Measurements from ENCODE around the gene PGGT1B. TPM values are rescaled to one million over a fixed set of nuclear protein-coding genes. Genes with fewer than 3 reads are reported as not detected.

Gene PGGT1B
- polyA plus RNA-seq, 3 donors: 3.2 to 32.6 (median 11.6) TPM

GRCh38 chr5:115241881-115242642 lies 20.6 kb downstream of the PGGT1B start:
- no peaks in the 10 kb centered on the region for H3K9me3 ChIP-seq (replicated peaks in 1 of 2; ENCODE audit: control insufficient read depth in 1 of 2, insufficient read depth in 1 of 2, low read length in 2 of 2)
- peaks cover 49 to 52% of the 10 kb centered on the region in 2 donors for H3K36me3 Mint-ChIP-seq
- H3K27ac ChIP-seq (ENCODE audit: low read depth in 1 of 2, low read length in 2 of 2): no peak overlapping the region
- no peak for DNase-seq
- no CpG with 5 or more reads among the region's 4 CpGs for WGBS (ENCODE audit: insufficient coverage)
- H3K27me3 ChIP-seq (ENCODE audit: control insufficient read depth in 2 of 2, insufficient read depth in 2 of 2, low read length in 2 of 2): no peaks in the 10 kb centered on the region
- no peaks in the 10 kb centered on the region for H3K4me1 ChIP-seq (ENCODE audit: control insufficient read depth in 1 of 2, insufficient read depth in 2 of 2, low read length in 2 of 2)
- peaks cover 4% of the 10 kb centered on the region for H3K4me1 Mint-ChIP-seq
- intact Hi-C loops (cut with micrococcal nuclease): no loop called here
- peaks cover 48% of the 10 kb centered on the region for H3K79me2 ChIP-seq (ENCODE audit: insufficient read depth, low read length)
- TF ChIP-seq CTCF (IDR thresholded peaks at IDR 0.05): no peak
- H4K20me1 ChIP-seq (ENCODE audit: insufficient read depth, low read length): peaks cover 85% of the 10 kb centered on the region
- H3K4me2 ChIP-seq (replicated peaks; ENCODE audit: extremely low read depth, low read length, poor library complexity, severe bottlenecking): no peak overlapping the region
- no peaks in the 10 kb centered on the region for H3K9me3 Mint-ChIP-seq
- no peak overlapping the region for H2AFZ ChIP-seq (ENCODE audit: insufficient read depth, low read depth, low read length, poor library complexity, severe bottlenecking)
- H3K4me3 ChIP-seq (replicated peaks in 1 of 3; ENCODE audit: low read depth in 2 of 3, low read length in 3 of 3): no peak overlapping the region
- H3K9ac ChIP-seq (ENCODE audit: insufficient read depth, low read length, poor library complexity, severe bottlenecking): no peak overlapping the region
- no peaks in the 10 kb centered on the region for H3K27me3 Mint-ChIP-seq (ENCODE audit: low read depth in 3 of 3)
- no peak overlapping the region for H3K4me3 Mint-ChIP-seq
- H3K27ac Mint-ChIP-seq: peak overlapping the region in 3 of 7 donors; percentile 26 to 54 (median 41)
- peaks cover 51 to 56% of the 10 kb centered on the region in 2 donors for H3K36me3 ChIP-seq (replicated peaks in 1 of 2; ENCODE audit: control insufficient read depth in 1 of 2, insufficient read depth in 2 of 2, low read length in 2 of 2)

GRCh38 chr5:115237066-115237465 lies 25.6 kb downstream of the PGGT1B start:
- Mint-ChIP-seq H3K27ac (no peak overlapping the region), H3K4me1 (no peaks in the 10 kb centered on the region), H3K9me3 (no peaks in the 10 kb centered on the region), H3K4me3 (no peak overlapping the region), H3K27me3 (ENCODE audit: low read depth in 3 of 3) (no peaks in the 10 kb centered on the region), H3K36me3 (peaks cover 68 to 71% of the 10 kb centered on the region in 2 donors)
- peaks cover 77% of the 10 kb centered on the region for H4K20me1 ChIP-seq (ENCODE audit: insufficient read depth, low read length)
- H3K36me3 ChIP-seq (replicated peaks in 1 of 2; ENCODE audit: control insufficient read depth in 1 of 2, insufficient read depth in 2 of 2, low read length in 2 of 2): peaks cover 76 to 94% of the 10 kb centered on the region in 2 donors
- no peak overlapping the region for H3K4me2 ChIP-seq (replicated peaks; ENCODE audit: extremely low read depth, low read length, poor library complexity, severe bottlenecking)
- no peak for TF ChIP-seq CTCF (IDR thresholded peaks at IDR 0.05)
- no peak overlapping the region for H3K4me3 ChIP-seq (replicated peaks in 1 of 3; ENCODE audit: low read depth in 2 of 3, low read length in 3 of 3)
- no peak overlapping the region for H3K9ac ChIP-seq (ENCODE audit: insufficient read depth, low read length, poor library complexity, severe bottlenecking)
- no peaks in the 10 kb centered on the region for H3K4me1 ChIP-seq (ENCODE audit: control insufficient read depth in 1 of 2, insufficient read depth in 2 of 2, low read length in 2 of 2)
- intact Hi-C loops (cut with micrococcal nuclease): no loop called here
- H3K27me3 ChIP-seq (ENCODE audit: control insufficient read depth in 2 of 2, insufficient read depth in 2 of 2, low read length in 2 of 2): no peaks in the 10 kb centered on the region
- DNase-seq: no peak
- no peak overlapping the region for H3K27ac ChIP-seq (ENCODE audit: low read depth in 1 of 2, low read length in 2 of 2)
- no peak overlapping the region for H2AFZ ChIP-seq (ENCODE audit: insufficient read depth, low read depth, low read length, poor library complexity, severe bottlenecking)
- H3K79me2 ChIP-seq (ENCODE audit: insufficient read depth, low read length): peaks cover 2% of the 10 kb centered on the region
- no peaks in the 10 kb centered on the region for H3K9me3 ChIP-seq (replicated peaks in 1 of 2; ENCODE audit: control insufficient read depth in 1 of 2, insufficient read depth in 1 of 2, low read length in 2 of 2)
- WGBS (ENCODE audit: insufficient coverage): 92% methylated on average over 2 of the region's 3 CpGs

Measured in CD14-positive monocyte (primary cell).